GM19238 (cell line): ENCODE measurements around the gene FAHD2A.
A peak's percentile ranks its signal among the peaks of the same experiment; 100 is the strongest.
"Not testable (repeated sequence)": the region's sequence is repeated elsewhere in the genome, so short reads cannot be mapped to it uniquely, and the experiment has no call there.

Experiments
- DNase-seq: peaks from one replicate; pipeline ENCODE4 v3.0.0; 2011; ENCODE audit warnings: low spot score; ENCODE audit not compliant: insufficient read length

The FAHD2A gene

GRCh38 chr2:95402370-95403203 lies at the start of gene FAHD2A:
TSS of gene FAHD2A (plus strand) at chr2:95402708. CDS start at chr2:95405559, 2,851 bp downstream.
- peak; percentile 99 for DNase-seq

GRCh38 chr2:95353055-95353575 lies 49.4 kb upstream of the FAHD2A start:
- DNase-seq = no peak

- no peak for DNase-seq
Observed at GRCh38 chr2:95353613-95354468, 48.7 kb upstream of the FAHD2A start.

- no peak for DNase-seq
Observed at GRCh38 chr2:95354469-95354901, 48.0 kb upstream of the FAHD2A start.

- no peak for DNase-seq
Observed at GRCh38 chr2:95354925-95355324, 47.6 kb upstream of the FAHD2A start.

GRCh38 chr2:95355486-95355885 lies 47.0 kb upstream of the FAHD2A start:
- DNase-seq = not testable (repeated sequence)

- no peak for DNase-seq
Observed at GRCh38 chr2:95356821-95357700, 45.4 kb upstream of the FAHD2A start.

- DNase-seq = no peak
Observed at GRCh38 chr2:95357717-95358280, 44.7 kb upstream of the FAHD2A start.

GRCh38 chr2:95359031-95359430 lies 43.5 kb upstream of the FAHD2A start:
- DNase-seq = no peak

GRCh38 chr2:95359501-95359930 lies 43.0 kb upstream of the FAHD2A start:
- no peak for DNase-seq

- no peak for DNase-seq
Observed at GRCh38 chr2:95361216-95361980, 41.1 kb upstream of the FAHD2A start.

- no peak for DNase-seq
Observed at GRCh38 chr2:95362486-95362885, 40.0 kb upstream of the FAHD2A start.

- no peak for DNase-seq
Observed at GRCh38 chr2:95366514-95366913, 36.0 kb upstream of the FAHD2A start.

GRCh38 chr2:95372216-95372829 lies 30.2 kb upstream of the FAHD2A start:
- no peak for DNase-seq

GRCh38 chr2:95372845-95373244 lies 29.7 kb upstream of the FAHD2A start:
- no peak for DNase-seq

- no peak for DNase-seq
Observed at GRCh38 chr2:95374029-95374428, 28.5 kb upstream of the FAHD2A start.

- no peak for DNase-seq
Observed at GRCh38 chr2:95374451-95374920, 28.0 kb upstream of the FAHD2A start.

- DNase-seq = no peak
Observed at GRCh38 chr2:95374921-95375471, 27.5 kb upstream of the FAHD2A start.

GRCh38 chr2:95375532-95376150 lies 26.9 kb upstream of the FAHD2A start:
- DNase-seq = no peak
